Panc1 (cell line): ENCODE results near the gene THRSP.

ENCODE experiments used
- CTCF ChIP-seq: fragments of 450-650 bp; IDR thresholded peaks from 2 replicates; pipeline ENCODE4 v1.5.1; 2017; ENCODE audit warnings: mild to moderate bottlenecking
- REST ChIP-seq, 2 experiments: IDR thresholded peaks; 2 replicates each; pipeline ENCODE4 v1.6.1; 2011 to 2012; ENCODE audit warnings: low read depth in 2 of 2, control low read depth in 1 of 2, low read length in 1 of 2, mild to moderate bottlenecking in 1 of 2, moderate library complexity in 1 of 2; ENCODE audit not compliant: insufficient read depth in 1 of 2
- TCF7L2 ChIP-seq: IDR thresholded peaks from 2 replicates; pipeline ENCODE4 v1.6.1; 2011; ENCODE audit warnings: mild to moderate bottlenecking, low read depth, low read length, inconsistent platforms

- TF ChIP-seq CTCF (no peak), TCF7L2 (no peak), REST (IDR thresholded peaks at IDR 0.05; ENCODE audit: insufficient read depth in 1 of 2, low read depth in 2 of 2, low read length in 1 of 2) (no peak)
Observed at GRCh38 chr11:78039919-78040671, 23.6 kb upstream of the THRSP start.
